Measurements from ENCODE around the gene CDH8.

Gene CDH8

GRCh38 chr16:62036101-62036801 is at the start of gene CDH8:
CDH8 (minus strand) TSS chr16:62036438; CDS start chr16:62021403, 15,035 bp downstream.
- DNase-seq (ENCODE audit: low spot score) = peak; percentile 50

GRCh38 chr16:62079236-62079635 is 43.0 kb upstream of the CDH8 start:
- DNase-seq (ENCODE audit: low spot score) = no peak

- DNase-seq (ENCODE audit: low spot score) = peak; percentile 44
Measured at GRCh38 chr16:62077998-62078397, 41.8 kb upstream of the CDH8 start.

GRCh38 chr16:62076886-62077285 is 40.6 kb upstream of the CDH8 start:
- DNase-seq (ENCODE audit: low spot score) = no peak

- DNase-seq (ENCODE audit: low spot score) = peak; percentile 19
Measured at GRCh38 chr16:62068747-62069146, 32.5 kb upstream of the CDH8 start.

- no peak for DNase-seq (ENCODE audit: low spot score)
Measured at GRCh38 chr16:62067981-62068380, 31.7 kb upstream of the CDH8 start.

GRCh38 chr16:62067182-62067581 is 30.9 kb upstream of the CDH8 start:
- no peak for DNase-seq (ENCODE audit: low spot score)

GRCh38 chr16:62066747-62067146 is 30.5 kb upstream of the CDH8 start:
- no peak for DNase-seq (ENCODE audit: low spot score)

- no peak for DNase-seq (ENCODE audit: low spot score)
Measured at GRCh38 chr16:62064173-62064572, 27.9 kb upstream of the CDH8 start.

GRCh38 chr16:62060089-62060488 is 23.9 kb upstream of the CDH8 start:
- no peak for DNase-seq (ENCODE audit: low spot score)

- DNase-seq (ENCODE audit: low spot score) = no peak
Measured at GRCh38 chr16:62059527-62059926, 23.3 kb upstream of the CDH8 start.

GRCh38 chr16:62058412-62058811 is 22.2 kb upstream of the CDH8 start:
- no peak for DNase-seq (ENCODE audit: low spot score)

GRCh38 chr16:62051942-62052341 is 15.7 kb upstream of the CDH8 start:
- no peak for DNase-seq (ENCODE audit: low spot score)

GRCh38 chr16:62050793-62051192 is 14.6 kb upstream of the CDH8 start:
- DNase-seq (ENCODE audit: low spot score) = no peak

- no peak for DNase-seq (ENCODE audit: low spot score)
Measured at GRCh38 chr16:62046801-62047200, 10.6 kb upstream of the CDH8 start.

- DNase-seq (ENCODE audit: low spot score) = peak; percentile 34
Measured at GRCh38 chr16:62041401-62041800, 5.2 kb upstream of the CDH8 start.

- no peak for DNase-seq (ENCODE audit: low spot score)
Measured at GRCh38 chr16:62038646-62039045, 2.4 kb upstream of the CDH8 start.

GRCh38 chr16:62038225-62038624 is 2.0 kb upstream of the CDH8 start:
- DNase-seq (ENCODE audit: low spot score) = no peak

GRCh38 chr16:62036802-62037135 is 531 bp upstream of the CDH8 start:
- DNase-seq (ENCODE audit: low spot score) = no peak

- DNase-seq (ENCODE audit: low spot score) = peak; percentile 50
Measured at GRCh38 chr16:62035115-62036092, 834 bp downstream of the CDH8 start.

- no peak for DNase-seq (ENCODE audit: low spot score)
Measured at GRCh38 chr16:62034231-62035114, 1.8 kb downstream of the CDH8 start.

- no peak for DNase-seq (ENCODE audit: low spot score)
Measured at GRCh38 chr16:62033065-62033464, 3.2 kb downstream of the CDH8 start.
